DOHH2 (cell line): ENCODE results near the gene C4A.

Source experiments
- H3F3A ChIP-seq: fragments of 200-600 bp; sonication (generic), shearing (Covaris generic); 2 replicates; pipeline ENCODE4 v1.6.0; 2016; ENCODE audit warnings: antibody characterized with exemption, mild to moderate bottlenecking; ENCODE audit not compliant: control insufficient read depth, insufficient read depth
- H3K27ac ChIP-seq: fragments of 200-600 bp; sonication (generic); 2 replicates; pipeline ENCODE4 v1.5.1; 2014; ENCODE audit warnings: low read depth, mild to moderate bottlenecking, low read length, moderate library complexity
- H3K27me3 ChIP-seq: fragments of 200-600 bp; sonication (generic); 2 replicates; pipeline ENCODE4 v1.6.1; 2014; ENCODE audit warnings: mild to moderate bottlenecking, low read length, mixed read lengths; ENCODE audit not compliant: control insufficient read depth
- H3K36me3 ChIP-seq: fragments of 200-600 bp; sonication (generic); 2 replicates; pipeline ENCODE4 v1.6.1; 2014; ENCODE audit warnings: mild to moderate bottlenecking, low read length, moderate library complexity, mixed read lengths; ENCODE audit not compliant: control insufficient read depth
- H3K4me1 ChIP-seq: fragments of 200-600 bp; sonication (generic); 2 replicates; pipeline ENCODE4 v1.6.1; 2014; ENCODE audit warnings: mild to moderate bottlenecking, low read length, mixed read lengths; ENCODE audit not compliant: control insufficient read depth
- H3K4me2 ChIP-seq: fragments of 200-600 bp; sonication (generic); 2 replicates; pipeline ENCODE4 v1.6.0; 2014; ENCODE audit warnings: mild to moderate bottlenecking, low read length, moderate library complexity
- H3K4me3 ChIP-seq: fragments of 200-600 bp; sonication (generic); 2 replicates; pipeline ENCODE4 v1.5.1; 2014; ENCODE audit warnings: mild to moderate bottlenecking, low read length, mixed read lengths
- H3K79me2 ChIP-seq: fragments of 200-600 bp; sonication (generic); 2 replicates; pipeline ENCODE4 v1.6.1; 2014; ENCODE audit warnings: mild to moderate bottlenecking, low read length, mixed read lengths; ENCODE audit not compliant: control insufficient read depth
- H3K9me2 ChIP-seq: fragments of 200-600 bp; sonication (generic); replicated peaks from 2 replicates; pipeline ENCODE4 v1.6.1; 2014; ENCODE audit warnings: mild to moderate bottlenecking, low read length, mixed read lengths; ENCODE audit not compliant: control insufficient read depth
- H3K9me3 ChIP-seq: fragments of 200-600 bp; sonication (generic); 2 replicates; pipeline ENCODE4 v1.6.1; 2014; ENCODE audit warnings: antibody characterized with exemption, low read length, mixed read lengths; ENCODE audit not compliant: control insufficient read depth, insufficient read depth
- H4K20me1 ChIP-seq: fragments of 200-600 bp; sonication (generic); 2 replicates; pipeline ENCODE4 v1.6.0; 2014; ENCODE audit warnings: low read depth, mild to moderate bottlenecking, antibody characterized with exemption, low read length, moderate library complexity; ENCODE audit not compliant: control insufficient read depth, insufficient read depth
- EZH2phosphoT487 ChIP-seq: fragments of 200-600 bp; sonication (generic); IDR thresholded peaks from 2 replicates; pipeline ENCODE4 v1.6.1; 2017; ENCODE audit warnings: borderline replicate concordance, mild to moderate bottlenecking, antibody characterized with exemption, low read length, moderate library complexity, mixed read lengths
- TF ChIP-seq, protein P1 (sequence below): fragments of 200-600 bp; sonication (generic); IDR thresholded peaks from one replicate; pipeline ENCODE4 v1.5.1; 2014; ENCODE audit warnings: antibody characterized with exemption, mild to moderate bottlenecking, low read depth, low read length; ENCODE audit not compliant: poor library complexity, severe bottlenecking

The C4A gene

GRCh38 chr6:31945507-31946369, 36.1 kb upstream of the C4A start, which contains the start of gene CFB:
Gene CFB (plus strand): TSS chr6:31946095. CDS start chr6:31946222, 127 bp downstream.
- Histone ChIP-seq H3K27me3 (peaks cover 3% of the 10 kb centered on the region; the same call in 1 of the 2 replicates), H3K4me3 (no peak within 1 kb of the TSS), H3K9me2 (no peaks in the 10 kb centered on the region)

GRCh38 chr6:31946370-31946885, 35.4 kb upstream of the C4A start:
- Histone ChIP-seq H3K9me3 (no peaks in the 10 kb centered on the region), H3K79me2 (no peaks in the 10 kb centered on the region), H3K9me2 (no peaks in the 10 kb centered on the region), H3K27me3 (peaks cover 3% of the 10 kb centered on the region; the same call in 1 of the 2 replicates), H3K27ac (no peak overlapping the region), H3K36me3 (peaks cover 4% of the 10 kb centered on the region), H3K4me2 (no peak overlapping the region), H3F3A (no peaks in the 10 kb centered on the region), H4K20me1 (no peaks in the 10 kb centered on the region), H3K4me1 (no peaks in the 10 kb centered on the region), H3K4me3 (no peak overlapping the region)
- TF ChIP-seq, protein P1, sequence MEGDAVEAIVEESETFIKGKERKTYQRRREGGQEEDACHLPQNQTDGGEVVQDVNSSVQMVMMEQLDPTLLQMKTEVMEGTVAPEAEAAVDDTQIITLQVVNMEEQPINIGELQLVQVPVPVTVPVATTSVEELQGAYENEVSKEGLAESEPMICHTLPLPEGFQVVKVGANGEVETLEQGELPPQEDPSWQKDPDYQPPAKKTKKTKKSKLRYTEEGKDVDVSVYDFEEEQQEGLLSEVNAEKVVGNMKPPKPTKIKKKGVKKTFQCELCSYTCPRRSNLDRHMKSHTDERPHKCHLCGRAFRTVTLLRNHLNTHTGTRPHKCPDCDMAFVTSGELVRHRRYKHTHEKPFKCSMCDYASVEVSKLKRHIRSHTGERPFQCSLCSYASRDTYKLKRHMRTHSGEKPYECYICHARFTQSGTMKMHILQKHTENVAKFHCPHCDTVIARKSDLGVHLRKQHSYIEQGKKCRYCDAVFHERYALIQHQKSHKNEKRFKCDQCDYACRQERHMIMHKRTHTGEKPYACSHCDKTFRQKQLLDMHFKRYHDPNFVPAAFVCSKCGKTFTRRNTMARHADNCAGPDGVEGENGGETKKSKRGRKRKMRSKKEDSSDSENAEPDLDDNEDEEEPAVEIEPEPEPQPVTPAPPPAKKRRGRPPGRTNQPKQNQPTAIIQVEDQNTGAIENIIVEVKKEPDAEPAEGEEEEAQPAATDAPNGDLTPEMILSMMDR: no peak
- TF ChIP-seq EZH2phosphoT487: no peak

More at GRCh38 chr6:31945507-31946369, 36.1 kb upstream of the C4A start, which contains the start of gene CFB:
- H3K36me3 ChIP-seq: no peaks in the 10 kb centered on the region
- no peaks in the 10 kb centered on the region for H3K79me2 ChIP-seq
- H3K9me3 ChIP-seq: no peaks in the 10 kb centered on the region
- H3K4me2 ChIP-seq: no peak within 1 kb of the TSS
- no peaks in the 10 kb centered on the region for H4K20me1 ChIP-seq
- H3F3A ChIP-seq: no peaks in the 10 kb centered on the region
- H3K27ac ChIP-seq: no peak within 1 kb of the TSS
- H3K4me1 ChIP-seq: no peaks in the 10 kb centered on the region
- TF ChIP-seq EZH2phosphoT487: no peak
- TF ChIP-seq, protein P1: no peak

- H3K9me3 ChIP-seq: no peaks in the 10 kb centered on the region
- H3K27me3 ChIP-seq: peaks cover 3% of the 10 kb centered on the region; the same call in 1 of the 2 replicates
- no peaks in the 10 kb centered on the region for H3K79me2 ChIP-seq
- H3K4me2 ChIP-seq: no peak overlapping the region
- TF ChIP-seq, protein P1: no peak
- TF ChIP-seq EZH2phosphoT487: no peak
- H4K20me1 ChIP-seq: no peaks in the 10 kb centered on the region
- H3K27ac ChIP-seq: no peak overlapping the region
- H3K9me2 ChIP-seq: no peaks in the 10 kb centered on the region
- peaks cover 12% of the 10 kb centered on the region for H3K36me3 ChIP-seq
- H3F3A ChIP-seq: no peaks in the 10 kb centered on the region
- no peak overlapping the region for H3K4me3 ChIP-seq
- H3K4me1 ChIP-seq: no peaks in the 10 kb centered on the region
Measured at GRCh38 chr6:31947070-31947675, 34.7 kb upstream of the C4A start.
